ENCODE results near the gene IQCM.

Gene IQCM

GRCh38 chr4:149719806-149720205, 95.8 kb downstream of the IQCM start:
- no peak overlapping the region for H3K4me3 ChIP-seq (ENCODE audit: low read length)
- H3K36me3 ChIP-seq (ENCODE audit: control insufficient read depth, insufficient read depth, low read length): no peaks in the 10 kb centered on the region
- no peaks in the 10 kb centered on the region for H3K4me1 ChIP-seq (ENCODE audit: control insufficient read depth, insufficient read depth, low read length)
- H3K27me3 ChIP-seq (ENCODE audit: control insufficient read depth, insufficient read depth, low read length): no peaks in the 10 kb centered on the region
- no peak overlapping the region for H3K27ac ChIP-seq (ENCODE audit: low read depth, low read length)
- no peak overlapping the region for H3K9ac ChIP-seq (ENCODE audit: low read length)

DNA sequence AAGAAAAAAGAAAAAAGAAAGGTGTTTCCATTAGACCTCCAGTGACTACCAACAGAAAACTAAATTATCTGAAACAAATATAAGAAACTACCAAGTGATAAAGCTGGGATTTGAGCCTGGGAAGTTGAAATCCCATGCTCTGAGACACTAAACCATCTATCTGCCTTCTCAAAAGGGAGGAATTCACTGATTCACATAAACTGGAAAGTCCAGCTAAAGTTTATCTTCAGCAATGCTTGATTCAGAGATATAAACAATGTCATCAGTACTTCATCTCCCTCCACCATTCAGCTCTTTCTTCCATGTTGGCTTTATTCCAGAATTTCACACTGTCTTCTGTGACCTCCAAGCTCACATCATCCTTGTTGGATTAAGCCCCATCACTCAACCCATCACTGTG, 96.3 kb downstream of the IQCM start:
- no peaks in the 10 kb centered on the region for H3K4me1 ChIP-seq (ENCODE audit: control insufficient read depth, insufficient read depth, low read length)
- H3K27ac ChIP-seq (ENCODE audit: low read depth, low read length): no peak overlapping the region
- H3K36me3 ChIP-seq (ENCODE audit: control insufficient read depth, insufficient read depth, low read length): no peaks in the 10 kb centered on the region
- H3K4me3 ChIP-seq (ENCODE audit: low read length): no peak overlapping the region
- H3K27me3 ChIP-seq (ENCODE audit: control insufficient read depth, insufficient read depth, low read length): no peaks in the 10 kb centered on the region
- H3K9ac ChIP-seq (ENCODE audit: low read length): no peak overlapping the region

GRCh38 chr4:149718500-149718899, 97.1 kb downstream of the IQCM start:
- Histone ChIP-seq H3K9ac (ENCODE audit: low read length) (no peak overlapping the region), H3K27me3 (ENCODE audit: control insufficient read depth, insufficient read depth, low read length) (no peaks in the 10 kb centered on the region), H3K4me1 (ENCODE audit: control insufficient read depth, insufficient read depth, low read length) (no peaks in the 10 kb centered on the region), H3K27ac (ENCODE audit: low read depth, low read length) (no peak overlapping the region), H3K36me3 (ENCODE audit: control insufficient read depth, insufficient read depth, low read length) (no peaks in the 10 kb centered on the region), H3K4me3 (ENCODE audit: low read length) (no peak overlapping the region)

- Histone ChIP-seq H3K27me3 (ENCODE audit: control insufficient read depth, insufficient read depth, low read length) (no peaks in the 10 kb centered on the region), H3K27ac (ENCODE audit: low read depth, low read length) (no peak overlapping the region), H3K4me1 (ENCODE audit: control insufficient read depth, insufficient read depth, low read length) (no peaks in the 10 kb centered on the region), H3K9ac (ENCODE audit: low read length) (no peak overlapping the region), H3K36me3 (ENCODE audit: control insufficient read depth, insufficient read depth, low read length) (no peaks in the 10 kb centered on the region), H3K4me3 (ENCODE audit: low read length) (no peak overlapping the region)
These were observed 98.9 kb downstream of the IQCM start for GRCh38 chr4:149716728-149717127.

DNA sequence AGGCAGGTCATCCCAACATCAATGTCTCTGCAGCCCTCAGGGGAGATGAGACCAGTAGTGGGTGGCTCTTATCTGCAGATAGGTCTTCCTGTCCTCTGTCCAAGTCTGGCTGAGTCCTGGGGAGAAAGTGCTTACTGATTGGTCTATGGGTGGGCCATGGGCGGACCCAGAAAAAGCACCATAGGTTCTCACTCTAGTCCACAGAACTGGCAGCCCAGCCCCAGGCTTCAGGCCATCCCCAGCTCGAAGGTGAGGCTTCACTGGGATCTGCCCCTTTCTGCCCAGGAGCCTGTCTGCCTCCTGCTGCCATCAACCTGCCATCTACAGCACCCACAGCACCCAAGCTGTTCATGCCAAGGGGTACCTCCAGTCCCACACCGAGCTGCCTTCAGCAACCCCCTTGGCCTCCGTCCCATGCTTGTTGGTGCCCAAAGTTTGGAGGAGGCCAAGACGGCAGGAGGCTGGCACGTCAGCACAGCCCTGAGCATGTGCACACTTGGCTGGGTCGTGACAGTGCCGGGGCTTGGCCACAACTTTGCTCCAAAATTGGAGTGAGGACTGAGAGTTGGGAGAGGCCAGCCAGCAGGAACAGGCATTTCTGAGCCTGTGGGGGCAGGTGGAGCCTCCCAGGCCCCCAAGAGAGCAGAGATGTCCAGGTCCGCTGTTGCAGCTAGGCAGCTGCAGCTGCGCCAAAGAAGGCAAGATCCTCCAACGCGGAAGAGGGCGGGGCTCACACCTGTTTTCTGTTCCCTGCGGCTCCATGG, 99.6 kb downstream of the IQCM start:
- H3K4me1 ChIP-seq (ENCODE audit: control insufficient read depth, insufficient read depth, low read length): no peaks in the 10 kb centered on the region
- no peaks in the 10 kb centered on the region for H3K27me3 ChIP-seq (ENCODE audit: control insufficient read depth, insufficient read depth, low read length)
- no peak overlapping the region for H3K27ac ChIP-seq (ENCODE audit: low read depth, low read length)
- H3K9ac ChIP-seq (ENCODE audit: low read length): no peak overlapping the region
- H3K4me3 ChIP-seq (ENCODE audit: low read length): no peak overlapping the region
- H3K36me3 ChIP-seq (ENCODE audit: control insufficient read depth, insufficient read depth, low read length): no peaks in the 10 kb centered on the region

DNA sequence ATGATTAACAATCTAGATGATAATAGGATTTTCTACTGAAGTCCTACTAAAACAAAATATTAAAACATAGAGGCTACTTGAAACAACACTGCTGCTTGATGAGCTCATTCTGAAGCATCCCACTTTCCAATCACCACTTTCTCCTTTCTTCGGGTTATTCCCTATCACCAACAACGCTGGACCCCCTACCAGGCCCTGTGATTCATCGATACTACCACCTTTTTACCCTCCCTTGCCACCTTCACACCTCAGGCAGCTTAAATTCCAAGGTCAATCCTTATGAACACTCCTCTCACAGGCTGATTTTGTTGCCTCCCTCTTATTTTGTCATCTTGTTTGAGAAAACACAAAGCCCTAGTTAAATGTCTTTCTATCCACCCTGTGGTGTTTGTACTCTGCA, 102.6 kb downstream of the IQCM start:
- Histone ChIP-seq H3K4me3 (ENCODE audit: low read length) (no peak overlapping the region), H3K9ac (ENCODE audit: low read length) (no peak overlapping the region), H3K27me3 (ENCODE audit: control insufficient read depth, insufficient read depth, low read length) (no peaks in the 10 kb centered on the region), H3K4me1 (ENCODE audit: control insufficient read depth, insufficient read depth, low read length) (no peaks in the 10 kb centered on the region), H3K36me3 (ENCODE audit: control insufficient read depth, insufficient read depth, low read length) (no peaks in the 10 kb centered on the region), H3K27ac (ENCODE audit: low read depth, low read length) (no peak overlapping the region)

DNA sequence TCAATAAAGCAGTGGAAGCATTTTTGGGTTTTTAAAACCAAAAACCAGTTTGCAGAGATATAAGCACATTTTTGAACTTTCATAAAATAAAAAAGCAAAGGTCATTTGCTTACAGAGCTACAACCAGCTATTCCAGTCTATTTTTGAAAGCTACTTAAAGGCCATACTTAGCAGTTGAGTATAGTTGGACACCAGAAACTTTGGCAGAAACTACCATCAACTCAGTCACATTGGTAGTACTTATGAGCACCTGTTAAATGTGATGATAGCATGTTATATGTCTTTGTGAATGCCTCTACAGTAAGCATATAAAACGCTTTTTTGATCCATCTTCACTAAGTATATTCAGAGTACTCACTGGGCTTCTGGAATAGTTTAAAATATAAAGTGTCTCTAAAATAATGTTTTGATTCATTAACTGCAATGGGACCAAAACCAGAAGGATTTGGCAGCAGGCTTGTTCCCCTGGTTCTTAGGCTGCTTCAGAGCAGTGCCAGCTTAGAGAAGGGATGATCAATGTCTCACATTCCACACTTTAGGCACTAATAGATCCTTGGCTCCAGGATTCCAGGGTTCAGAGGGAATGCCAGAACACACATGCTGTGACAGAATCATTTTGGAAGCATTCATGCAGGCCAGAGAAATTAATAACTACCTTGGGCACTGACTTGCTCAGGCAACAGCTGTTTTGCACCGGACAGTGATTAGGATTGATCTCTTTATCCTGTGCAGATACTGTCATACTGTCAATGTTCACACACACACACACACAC, 103.9 kb downstream of the IQCM start:
- H3K9ac ChIP-seq (ENCODE audit: low read length): no peak overlapping the region
- H3K4me3 ChIP-seq (ENCODE audit: low read length): no peak overlapping the region
- no peaks in the 10 kb centered on the region for H3K36me3 ChIP-seq (ENCODE audit: control insufficient read depth, insufficient read depth, low read length)
- no peaks in the 10 kb centered on the region for H3K4me1 ChIP-seq (ENCODE audit: control insufficient read depth, insufficient read depth, low read length)
- H3K27me3 ChIP-seq (ENCODE audit: control insufficient read depth, insufficient read depth, low read length): no peaks in the 10 kb centered on the region
- no peak overlapping the region for H3K27ac ChIP-seq (ENCODE audit: low read depth, low read length)

DNA sequence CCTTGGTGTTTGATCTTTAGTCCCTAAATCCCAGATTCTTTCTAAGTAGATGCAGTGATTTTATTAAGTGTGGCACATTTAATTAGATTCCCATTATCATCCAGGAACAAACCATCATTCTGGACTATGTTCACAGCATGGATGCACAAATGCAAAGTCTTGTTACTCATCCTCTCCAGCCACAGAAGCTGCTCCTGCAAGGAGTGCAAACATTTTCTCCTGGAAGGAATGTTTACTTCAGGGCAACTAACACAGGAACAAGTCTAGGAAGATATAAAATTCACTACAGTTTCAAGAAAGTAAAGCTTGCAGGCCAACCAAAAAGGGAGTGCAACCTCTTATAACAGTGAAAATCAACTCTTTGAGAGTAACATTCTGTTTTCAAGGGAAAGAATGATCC, 106.0 kb downstream of the IQCM start:
- Histone ChIP-seq H3K36me3 (ENCODE audit: control insufficient read depth, insufficient read depth, low read length) (no peaks in the 10 kb centered on the region), H3K4me3 (ENCODE audit: low read length) (no peak overlapping the region), H3K4me1 (ENCODE audit: control insufficient read depth, insufficient read depth, low read length) (no peaks in the 10 kb centered on the region), H3K27me3 (ENCODE audit: control insufficient read depth, insufficient read depth, low read length) (no peaks in the 10 kb centered on the region), H3K27ac (ENCODE audit: low read depth, low read length) (no peak overlapping the region), H3K9ac (ENCODE audit: low read length) (no peak overlapping the region)

- Histone ChIP-seq H3K4me3 (ENCODE audit: low read length) (no peak overlapping the region), H3K4me1 (ENCODE audit: control insufficient read depth, insufficient read depth, low read length) (no peaks in the 10 kb centered on the region), H3K27ac (ENCODE audit: low read depth, low read length) (no peak overlapping the region), H3K36me3 (ENCODE audit: control insufficient read depth, insufficient read depth, low read length) (no peaks in the 10 kb centered on the region), H3K9ac (ENCODE audit: low read length) (no peak overlapping the region), H3K27me3 (ENCODE audit: control insufficient read depth, insufficient read depth, low read length) (no peaks in the 10 kb centered on the region)
These were observed 107.0 kb downstream of the IQCM start for GRCh38 chr4:149708513-149709130.

- no peaks in the 10 kb centered on the region for H3K27me3 ChIP-seq (ENCODE audit: control insufficient read depth, insufficient read depth, low read length)
- no peak overlapping the region for H3K4me3 ChIP-seq (ENCODE audit: low read length)
- no peak overlapping the region for H3K9ac ChIP-seq (ENCODE audit: low read length)
- no peaks in the 10 kb centered on the region for H3K4me1 ChIP-seq (ENCODE audit: control insufficient read depth, insufficient read depth, low read length)
- H3K27ac ChIP-seq (ENCODE audit: low read depth, low read length): no peak overlapping the region
- no peaks in the 10 kb centered on the region for H3K36me3 ChIP-seq (ENCODE audit: control insufficient read depth, insufficient read depth, low read length)
These were observed 107.8 kb downstream of the IQCM start for GRCh38 chr4:149707862-149708261.

DNA sequence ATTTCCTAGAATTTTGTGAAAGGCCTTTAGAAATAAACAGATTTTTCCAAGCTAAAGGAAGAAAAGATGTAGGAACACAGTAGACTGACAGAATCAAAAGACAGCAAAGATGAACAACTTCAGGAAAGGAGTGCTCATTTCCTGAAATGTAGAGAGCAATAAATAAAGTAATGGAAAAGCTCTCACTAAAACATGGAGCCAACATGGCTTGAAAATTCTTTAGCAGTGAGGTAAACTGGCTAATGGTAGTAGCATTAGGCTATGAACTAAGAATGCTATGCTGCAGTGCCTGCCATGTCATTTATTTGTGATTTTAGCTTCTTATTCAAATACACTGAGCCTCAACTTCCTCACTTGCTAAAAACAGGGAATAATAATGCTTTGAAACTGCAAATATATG, 108.7 kb downstream of the IQCM start:
- H3K4me3 ChIP-seq (ENCODE audit: low read length): no peak overlapping the region
- no peaks in the 10 kb centered on the region for H3K36me3 ChIP-seq (ENCODE audit: control insufficient read depth, insufficient read depth, low read length)
- no peaks in the 10 kb centered on the region for H3K27me3 ChIP-seq (ENCODE audit: control insufficient read depth, insufficient read depth, low read length)
- no peaks in the 10 kb centered on the region for H3K4me1 ChIP-seq (ENCODE audit: control insufficient read depth, insufficient read depth, low read length)
- H3K9ac ChIP-seq (ENCODE audit: low read length): no peak overlapping the region
- no peak overlapping the region for H3K27ac ChIP-seq (ENCODE audit: low read depth, low read length)

DNA sequence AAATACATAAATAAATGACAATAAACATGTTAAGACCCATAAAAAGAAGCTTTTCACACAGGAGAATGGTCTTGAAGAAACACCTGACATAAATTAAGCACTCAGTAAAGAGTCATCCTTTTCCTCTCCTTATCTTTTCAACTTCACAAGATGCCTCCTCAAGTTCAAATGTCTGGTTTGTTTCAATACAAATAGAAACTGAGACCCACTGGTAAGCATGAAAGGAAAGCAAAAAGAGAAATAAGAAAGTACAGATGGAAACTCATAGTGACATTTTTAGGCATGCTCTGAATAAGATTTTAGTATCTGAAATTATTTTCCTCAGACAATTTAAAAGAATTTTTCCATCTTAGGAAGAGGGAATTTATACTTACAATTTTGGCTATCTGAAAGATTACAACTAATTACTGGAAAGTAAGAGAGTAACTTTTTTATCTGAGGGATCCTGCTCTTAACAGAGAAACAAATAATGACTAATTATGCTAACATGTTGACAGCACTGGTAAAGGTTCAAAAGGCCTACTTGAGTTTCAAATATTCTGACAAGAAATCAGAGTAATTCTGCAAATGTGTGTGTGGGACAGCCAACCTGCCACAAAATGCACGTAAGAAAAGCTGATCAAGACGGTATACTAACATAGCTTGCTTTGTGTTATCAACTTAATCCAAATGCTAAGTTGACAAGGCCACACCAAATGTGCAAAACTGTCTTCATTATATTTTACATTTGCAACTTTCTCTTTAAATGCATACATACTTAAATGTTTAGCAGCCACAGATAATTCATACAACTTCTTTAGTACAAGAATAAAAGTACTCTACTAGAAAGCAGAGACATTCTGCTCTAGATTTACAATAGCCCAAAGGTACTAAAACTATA, 113.0 kb downstream of the IQCM start:
- no peaks in the 10 kb centered on the region for H3K36me3 ChIP-seq (ENCODE audit: control insufficient read depth, insufficient read depth, low read length)

More for the DNA sequence above, 113.0 kb downstream of the IQCM start:
- Histone ChIP-seq H3K27me3 (ENCODE audit: control insufficient read depth, insufficient read depth, low read length) (no peaks in the 10 kb centered on the region), H3K9ac (ENCODE audit: low read length) (no peak overlapping the region), H3K4me3 (ENCODE audit: low read length) (no peak overlapping the region), H3K4me1 (ENCODE audit: control insufficient read depth, insufficient read depth, low read length) (no peaks in the 10 kb centered on the region), H3K27ac (ENCODE audit: low read depth, low read length) (no peak overlapping the region)
